HL-60 (cell line): ENCODE data around the gene DDR2.
A peak's percentile ranks its signal among the peaks of the same experiment; 100 is the strongest.

ENCODE experiments used
- DNase-seq, 2 experiments: peaks; one replicate each; pipeline ENCODE4 v3.0.0-alpha.2; 2010 to 2020; ENCODE audit warnings: low read depth in 1 of 2, low spot score in 1 of 2
- H3K27ac ChIP-seq: fragments of 250-450 bp; sonication (Bioruptor Pico); replicated peaks from 2 replicates; pipeline ENCODE4 v1.5.1; 2020; ENCODE audit warnings: mild to moderate bottlenecking, moderate library complexity
- H3K27me3 ChIP-seq: fragments of 250-450 bp; sonication (Bioruptor Pico); 2 replicates; pipeline ENCODE4 v1.5.1; 2021; ENCODE audit warnings: mild to moderate bottlenecking, moderate library complexity; ENCODE audit not compliant: insufficient read depth, poor library complexity, severe bottlenecking
- H3K4me3 ChIP-seq: replicated peaks from 2 replicates; pipeline ENCODE4 v1.5.1; 2011; ENCODE audit warnings: mild to moderate bottlenecking, control low read depth, low read length; ENCODE audit not compliant: insufficient read depth
- CTCF ChIP-seq: IDR thresholded peaks from one replicate; pipeline ENCODE4 v1.5.1; 2011; ENCODE audit warnings: low read length, control low read depth, inconsistent platforms; ENCODE audit not compliant: insufficient read depth
- GABPA ChIP-seq: IDR thresholded peaks from 2 replicates; pipeline ENCODE4 v1.6.1; 2012; ENCODE audit warnings: low read depth
- POLR2AphosphoS5 ChIP-seq: IDR thresholded peaks from 2 replicates; pipeline ENCODE4 v1.6.1; 2012; ENCODE audit warnings: low read depth
- REST ChIP-seq: IDR thresholded peaks from 2 replicates; pipeline ENCODE4 v1.6.1; 2012; ENCODE audit warnings: low read depth; ENCODE audit not compliant: insufficient replicate concordance
- SPI1 ChIP-seq: IDR thresholded peaks from 2 replicates; pipeline ENCODE4 v1.6.1; 2012; ENCODE audit warnings: low read depth, mild to moderate bottlenecking, borderline replicate concordance

Gene DDR2

GRCh38 chr1:162605225-162605927 is 26.9 kb upstream of the DDR2 start:
- DNase-seq = peak in 1 of 2 experiments; percentile 10
- H3K27ac ChIP-seq = no peak overlapping the region
- no peaks in the 10 kb centered on the region for H3K27me3 ChIP-seq
- H3K4me3 ChIP-seq = no peak overlapping the region
- no peak for TF ChIP-seq CTCF
- TF ChIP-seq GABPA = no peak
- no peak for TF ChIP-seq REST
- TF ChIP-seq SPI1 = no peak
- TF ChIP-seq POLR2AphosphoS5 = no peak

- no peak for DNase-seq
- TF ChIP-seq SPI1 = no peak
- Histone ChIP-seq H3K27me3 (no peaks in the 10 kb centered on the region), H3K27ac (no peak overlapping the region), H3K4me3 (no peak overlapping the region)
These were observed 23.0 kb upstream of the DDR2 start for GRCh38 chr1:162609306-162609705.

- no peak for TF ChIP-seq SPI1
- TF ChIP-seq CTCF = no peak
- no peak for TF ChIP-seq POLR2AphosphoS5
- TF ChIP-seq REST = no peak
- TF ChIP-seq GABPA = no peak
- no peak overlapping the region for H3K27ac ChIP-seq
These were observed 19.5 kb upstream of the DDR2 start for GRCh38 chr1:162612606-162613400.

GRCh38 chr1:162616848-162617247 is 15.4 kb upstream of the DDR2 start:
- H3K27ac ChIP-seq = no peak overlapping the region
- no peak for DNase-seq
- no peak for TF ChIP-seq POLR2AphosphoS5
- no peak for TF ChIP-seq SPI1
- TF ChIP-seq REST = no peak
- no peak for TF ChIP-seq CTCF
- no peak for TF ChIP-seq GABPA
- no peak overlapping the region for H3K4me3 ChIP-seq
- H3K27me3 ChIP-seq = no peaks in the 10 kb centered on the region

More at GRCh38 chr1:162612606-162613400, 19.5 kb upstream of the DDR2 start:
- Histone ChIP-seq H3K4me3 (no peak overlapping the region), H3K27me3 (no peaks in the 10 kb centered on the region)
- peak in 1 of 2 experiments; percentile 14 for DNase-seq
